HepG2 (cell line): ENCODE results near the gene KLB. TPM values are rescaled to one million over a fixed set of nuclear protein-coding genes. Genes with fewer than 3 reads are reported as not detected.

Experiments
- CEBPB ChIP-seq: IDR thresholded peaks from 2 replicates; pipeline ENCODE4 v1.6.1; 2011; ENCODE audit warnings: low read depth, low read length, improper control_type of control experiment, borderline replicate concordance
- CHD4 ChIP-seq: fragments of 200-600 bp; sonication (generic); IDR thresholded peaks from 2 replicates; pipeline ENCODE4 v1.7.0; 2017; ENCODE audit warnings: mild to moderate bottlenecking, low read length, borderline replicate concordance
- FOXJ3 ChIP-seq: sonication (generic); formaldehyde crosslinking; IDR thresholded peaks from 2 replicates; pipeline ENCODE4 v1.4.0; 2020; ENCODE audit warnings: missing genetic modification reagents, mild to moderate bottlenecking, borderline replicate concordance
- GABPB1 ChIP-seq: IDR thresholded peaks from 2 replicates; pipeline ENCODE4 v1.6.1; 2016; ENCODE audit warnings: mild to moderate bottlenecking, missing genetic modification reagents, moderate library complexity, missing compliant biosample characterization
- HDAC6 ChIP-seq: fragments of 200-600 bp; sonication (generic); IDR thresholded peaks from 2 replicates; pipeline ENCODE4 v1.7.0; 2017; ENCODE audit warnings: mild to moderate bottlenecking, antibody characterized with exemption, low read length, low read depth
- HNRNPUL1 ChIP-seq: fragments of 200-400 bp; formaldehyde crosslinking; IDR thresholded peaks from 2 replicates; pipeline ENCODE4 v1.6.1; 2017; ENCODE audit warnings: low read depth, mild to moderate bottlenecking, low read length, moderate library complexity
- HOXA7 ChIP-seq: sonication (generic); formaldehyde crosslinking; IDR thresholded peaks from 2 replicates; pipeline ENCODE4 v1.8.1; 2022; ENCODE audit warnings: mild to moderate bottlenecking, missing genetic modification reagents, moderate library complexity
- IRF2 ChIP-seq: IDR thresholded peaks from 2 replicates; pipeline ENCODE4 v1.6.1; 2018; ENCODE audit warnings: missing genetic modification reagents, missing compliant biosample characterization
- JARID2 ChIP-seq: sonication (generic); formaldehyde crosslinking; IDR thresholded peaks from 2 replicates; pipeline ENCODE4 v1.8.1; 2023; ENCODE audit warnings: missing genetic modification reagents, inconsistent platforms; ENCODE audit not compliant: insufficient replicate concordance
- JUNB ChIP-seq: sonication (generic); formaldehyde crosslinking; IDR thresholded peaks from 2 replicates; pipeline ENCODE4 v1.8.0; 2022; ENCODE audit warnings: missing genetic modification reagents, mild to moderate bottlenecking, borderline replicate concordance
- MED8 ChIP-seq: sonication (generic); formaldehyde crosslinking; IDR thresholded peaks from 2 replicates; pipeline ENCODE4 v1.8.1; 2023; ENCODE audit warnings: mild to moderate bottlenecking, missing genetic modification reagents; ENCODE audit not compliant: insufficient replicate concordance
- NFYC ChIP-seq: IDR thresholded peaks from 2 replicates; pipeline ENCODE4 v1.6.1; 2016; ENCODE audit warnings: missing genetic modification reagents, missing compliant biosample characterization
- NR3C1 ChIP-seq: sonication (generic); formaldehyde crosslinking; IDR thresholded peaks from 2 replicates; pipeline ENCODE4 v1.4.0; 2020; ENCODE audit warnings: missing genetic modification reagents
- ZNF18 ChIP-seq: sonication (generic); formaldehyde crosslinking; IDR thresholded peaks from 2 replicates; pipeline ENCODE4 v1.8.0; 2022; ENCODE audit warnings: mild to moderate bottlenecking, missing genetic modification reagents; ENCODE audit not compliant: insufficient replicate concordance
- ZNF335 ChIP-seq: sonication (generic); formaldehyde crosslinking; IDR thresholded peaks from 2 replicates; pipeline ENCODE4 v1.4.0; 2020; ENCODE audit warnings: missing genetic modification reagents
- ZNF646 ChIP-seq: sonication (generic); formaldehyde crosslinking; IDR thresholded peaks from 2 replicates; pipeline ENCODE4 v1.9.0; 2021; ENCODE audit warnings: mild to moderate bottlenecking, missing genetic modification reagents
- ZSCAN5A ChIP-seq: sonication (generic); formaldehyde crosslinking; IDR thresholded peaks from 2 replicates; pipeline ENCODE4 v1.8.0; 2022; ENCODE audit warnings: mild to moderate bottlenecking, missing genetic modification reagents, borderline replicate concordance
- polyA plus RNA-seq, 8 experiments: library from polyadenylated mRNA; depleted of rRNA in 3 of 8; stranded (reverse) in 7 of 8; unstranded in 1 of 8; fragments of >200 nt; fragmentation: Illumina TruSeq in 4 of 8; extraction: Trizol in 4 of 8; gene quantifications; 2 replicates each; pipeline versions ENCODE4 v1.2.1 to v1.2.3, GENCODE V29; 2011 to 2016; ENCODE audit warnings: low read depth in 4 of 8, missing spikeins in 1 of 8, mixed read lengths in 1 of 8; ENCODE audit not compliant: insufficient read depth in 1 of 8
- total RNA-seq, 5 experiments: library from RNA; depleted of rRNA; stranded (reverse); fragments of >200 nt; fragmentation: Illumina TruSeq; extraction: Trizol; gene quantifications; 2 replicates each; pipeline ENCODE4 v1.2.3, GENCODE V29; 2016; ENCODE audit warnings: low read depth in 1 of 5

Gene KLB
- total and polyA plus RNA-seq, 2 of the 13 experiments (the other 11 are each of a cell fraction or from before 2014, with no cell fraction given), result 25.3 to 82.0 TPM

GRCh38 chr4:39365830-39366771 is 40.6 kb upstream of the KLB start, which contains the start of gene RFC1 (continued):
- TF ChIP-seq ZNF646 (CRISPR knock-in tag), result no peak
- no peak; the same call in 1 of the 2 replicates for TF ChIP-seq FOXJ3
- TF ChIP-seq CHD4, result peak; percentile 67; the same call in 1 of the 2 replicates
- TF ChIP-seq HNRNPUL1, result no peak
- peak; percentile 91 for TF ChIP-seq JUNB (CRISPR knock-in tag)
- TF ChIP-seq HOXA7 (CRISPR knock-in tag), result peak; percentile 89; the same call in 1 of the 2 replicates
- peak; percentile 83 for TF ChIP-seq ZNF335 (CRISPR knock-in tag)
- TF ChIP-seq NR3C1 (CRISPR knock-in tag), result no peak
- no peak for TF ChIP-seq JARID2 (CRISPR knock-in tag)
- peak; percentile 93 for TF ChIP-seq IRF2 (CRISPR knock-in tag)
- peak; percentile 41 for TF ChIP-seq MED8 (CRISPR knock-in tag)
- TF ChIP-seq GABPB1 (CRISPR knock-in tag), result peak; percentile 95
- TF ChIP-seq ZNF18 (CRISPR knock-in tag), result peak; percentile 84
- no peak for TF ChIP-seq HDAC6
- peak; percentile 58 for TF ChIP-seq NFYC
- no peak for TF ChIP-seq CEBPB
- peak; percentile 99 for TF ChIP-seq ZSCAN5A (CRISPR knock-in tag)
